Heart left ventricle (tissue), 16 donors: Measurements from ENCODE around the gene CD244. TPM values are rescaled to one million over a fixed set of nuclear protein-coding genes. Genes with fewer than 3 reads are reported as not detected.

Experiments used
- ATAC-seq, 4 donors: fragments of 200-7000 bp; cut with Tn5 transposase; one replicate each; pipeline ENCODE4 v1.9.1; 2020 to 2022; ENCODE audit warnings: moderate library complexity in 4 of 4, mild to moderate bottlenecking in 3 of 4, moderate number of reproducible peaks in 1 of 4
- DNase-seq, 5 donors: peaks; one replicate each; pipeline ENCODE4 v3.0.0-alpha.2; 2020
- H3K27ac ChIP-seq, 12 donors: fragments of 200-600 bp; sonication (generic) in 4 of 12; one replicate each; pipeline versions ENCODE4 v1.5.0 to v1.8.0; 2016 to 2022; ENCODE audit warnings: mild to moderate bottlenecking in 2 of 12
- H3K27me3 ChIP-seq, 9 donors: fragments of 200-600 bp; sonication (generic) in 2 of 9; one replicate each; pipeline versions ENCODE4 v1.5.1 to v1.8.0; 2016 to 2022; ENCODE audit warnings: mild to moderate bottlenecking in 3 of 9
- H3K36me3 ChIP-seq, 9 donors: fragments of 200-600 bp; sonication (generic) in 2 of 9; one replicate each; pipeline versions ENCODE4 v1.5.0 to v1.8.0; 2018 to 2022; ENCODE audit warnings: mild to moderate bottlenecking in 2 of 9
- H3K4me1 ChIP-seq, 12 donors: fragments of 200-600 bp; sonication (generic) in 4 of 12; one replicate each; pipeline versions ENCODE4 v1.5.0 to v1.8.0; 2016 to 2022; ENCODE audit warnings: mild to moderate bottlenecking in 3 of 12
- H3K4me3 ChIP-seq, 12 donors: fragments of 200-600 bp; sonication (generic) in 4 of 12; one replicate each; pipeline versions ENCODE4 v1.5.0 to v1.8.0; 2017 to 2022; ENCODE audit warnings: mild to moderate bottlenecking in 9 of 12, moderate library complexity in 4 of 12
- H3K9me3 ChIP-seq, 12 donors: fragments of 200-600 bp; sonication (generic) in 4 of 12; one replicate each; pipeline versions ENCODE4 v1.5.0 to v1.8.0; 2016 to 2022; ENCODE audit warnings: mild to moderate bottlenecking in 1 of 12
- CTCF ChIP-seq, 12 donors: fragments of 200-600 bp; sonication (generic) in 4 of 12; IDR thresholded peaks; one replicate each; pipeline versions ENCODE4 v1.5.0 to v1.8.0; 2018 to 2022; ENCODE audit warnings: antibody characterized with exemption in 12 of 12, mild to moderate bottlenecking in 5 of 12
- POLR2A ChIP-seq, 2 donors: fragments of 450-650 bp; IDR thresholded peaks; one replicate each; pipeline ENCODE4 v1.6.1; 2017; ENCODE audit warnings: antibody characterized with exemption in 2 of 2, mild to moderate bottlenecking in 2 of 2, moderate library complexity in 2 of 2
- WGBS, 4 donors: extraction: QIAGEN DNeasy Blood & Tissue Kit in 2 of 4; methylation state at CpG; one replicate each; pipeline versions ENCODE4 v1.1.5 to v1.1.7; 2013 to 2018; 5-methylcytosine and 5-hydroxymethylcytosine counted together
- intact Hi-C, 10 donors: fragments of 100-400 bp; cut with DNase I; formaldehyde crosslinking; loops; one replicate each; pipeline versions ENCODE4 v1.11.1 to v1.14.2; 2022
- polyA plus RNA-seq, 2 donors: library from polyadenylated mRNA; stranded (reverse); fragments of 200-250 nt; gene quantifications; one replicate each; pipeline ENCODE4 v1.2.3, GENCODE V29; 2013
- total RNA-seq, 9 donors: library from RNA; depleted of rRNA in 2 of 9; stranded (reverse); fragments of >200 nt in 2 of 9; fragmentation: NEBNext Ultra II Directional in 3 of 9; extraction: Animal tissue kit (Norgen Biotek cat#: 25700) in 3 of 9; gene quantifications; one replicate each; pipeline versions ENCODE4 v1.1.0 to v1.2.4, GENCODE V29; 2016 to 2023
- donor health status: ischemic (EF 13 %, LVEDD 7.1; RV severe dilation, severe dysfunction).
- donor health status: healthy with polysubstance abuse.
- donor health status: DM: no; HTN: yes; CAD: no.
- donor health status: DM: no; HTN: no; CAD: no.
- donor health status: ischemic (EF 25% LVEDD 6.9; RV normal size, moderate dysfunction).
- donor health status: ischemic (EF 25% LVEDD 5.7; RV mildly dilated, moderate dysfunction).
- donor health status: healthy.
- donor health status: DM: yes; HTN: yes; CAD: no.
- donor health status: ischemic (EF 35%, LVEDD 5.7; RV mildly dilated, moderate dysfunction).
- donor health status: nonischemic (EF 11% LVEDD 7.7; RV severe dilation, severe dysfunction).
- donor health status: DM: yes; HTN: yes; CAD: no.
- donor health status: PGD.
- donor health status: ischemic (EF 29% LVEDD 5.4; RV normal size, mild dysfunction).
- donor health status: nonischemic (EF 23%, LVEDD 6.1; RV moderate dilation, normal function).

Gene CD244
- total and polyA plus RNA-seq, 11 donors: 0.08 to 2.2 (median 0.29) TPM; not detected in 5

DNA sequence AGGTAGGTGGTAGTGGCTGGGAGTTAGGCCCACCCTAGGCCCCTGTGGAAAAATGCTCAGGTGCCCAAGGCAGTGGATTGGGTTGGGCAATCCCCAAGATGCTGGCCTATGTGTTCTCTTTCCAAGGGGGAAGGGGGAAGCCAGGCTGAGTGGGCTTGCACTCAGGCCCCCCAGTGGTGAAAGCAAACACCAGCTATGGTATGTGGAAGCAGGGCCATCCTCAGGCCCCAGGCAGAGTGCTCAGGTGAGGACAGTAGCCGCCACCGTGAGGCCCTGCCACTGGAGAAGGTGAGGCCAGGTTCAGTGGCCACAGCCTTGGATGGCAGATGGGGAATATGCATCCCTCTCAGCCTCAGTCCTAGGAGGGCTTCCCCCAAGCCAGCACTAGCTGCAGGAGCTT, 54.9 kb downstream of the CD244 start:
- Histone ChIP-seq H3K36me3 (no peaks in the 10 kb centered on the region), H3K27ac (no peak overlapping the region), H3K9me3 (peaks cover 0 to 27% (median 20%) of the 10 kb centered on the region in 12 donors), H3K4me3 (no peak overlapping the region), H3K27me3 (peaks cover 0 to 4% (median 0%) of the 10 kb centered on the region in 9 donors), H3K4me1 (no peaks in the 10 kb centered on the region)
- intact Hi-C loops: no loop called here
- ATAC-seq (no peak), DNase-seq (no peak)
- WGBS, 4 donors: 89 to 100% (median 92%) methylated on average over 2 of the region's 2 CpGs
- no peak for TF ChIP-seq CTCF (IDR thresholded peaks at IDR 0.05)
- no peak for TF ChIP-seq POLR2A (IDR thresholded peaks at IDR 0.05)

DNA sequence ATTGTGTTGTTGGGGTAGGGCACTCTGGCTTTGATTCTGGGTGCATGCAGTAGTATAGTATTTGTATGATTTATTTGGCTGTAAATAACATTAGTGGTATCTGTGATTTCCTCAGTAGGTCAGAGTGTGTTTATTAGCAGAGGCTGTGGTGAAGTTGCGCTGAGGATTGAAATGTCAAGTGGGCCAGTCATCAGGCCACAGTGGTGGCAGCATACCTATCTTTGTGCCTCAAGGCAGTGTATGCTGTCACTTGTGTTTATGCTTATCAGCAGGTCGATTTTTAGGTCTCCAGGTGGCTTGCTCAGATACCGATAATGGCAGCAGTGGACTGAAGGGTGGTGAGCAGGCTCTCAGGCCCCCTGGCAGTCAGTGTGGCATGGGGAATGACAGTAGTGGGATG, 55.4 kb downstream of the CD244 start:
- no peak for ATAC-seq

GRCh38 chr1:160806784-160807183, 55.9 kb downstream of the CD244 start:
- peaks cover 0 to 4% (median 0%) of the 10 kb centered on the region in 9 donors for H3K27me3 ChIP-seq
- no peak for DNase-seq
- intact Hi-C loops: no loop called here
- no peaks in the 10 kb centered on the region for H3K4me1 ChIP-seq
- no peak overlapping the region for H3K4me3 ChIP-seq
- peaks cover 0 to 27% (median 20%) of the 10 kb centered on the region in 12 donors for H3K9me3 ChIP-seq
- no peak for ATAC-seq
- H3K27ac ChIP-seq: no peak overlapping the region
- TF ChIP-seq CTCF (IDR thresholded peaks at IDR 0.05): no peak
- TF ChIP-seq POLR2A (IDR thresholded peaks at IDR 0.05): no peak
- H3K36me3 ChIP-seq: no peaks in the 10 kb centered on the region

More for the DNA sequence above, 55.4 kb downstream of the CD244 start:
- Histone ChIP-seq H3K27ac (no peak overlapping the region), H3K27me3 (peaks cover 0 to 4% (median 0%) of the 10 kb centered on the region in 9 donors), H3K4me3 (no peak overlapping the region), H3K4me1 (no peaks in the 10 kb centered on the region), H3K9me3 (peaks cover 0 to 27% (median 20%) of the 10 kb centered on the region in 12 donors), H3K36me3 (no peaks in the 10 kb centered on the region)
- WGBS, 4 donors: 48 to 74% (median 72%) methylated on average over 3 of the region's 3 CpGs
- TF ChIP-seq CTCF (IDR thresholded peaks at IDR 0.05) (no peak), POLR2A (IDR thresholded peaks at IDR 0.05) (no peak)
- no peak for DNase-seq
- intact Hi-C loops: no loop called here

DNA sequence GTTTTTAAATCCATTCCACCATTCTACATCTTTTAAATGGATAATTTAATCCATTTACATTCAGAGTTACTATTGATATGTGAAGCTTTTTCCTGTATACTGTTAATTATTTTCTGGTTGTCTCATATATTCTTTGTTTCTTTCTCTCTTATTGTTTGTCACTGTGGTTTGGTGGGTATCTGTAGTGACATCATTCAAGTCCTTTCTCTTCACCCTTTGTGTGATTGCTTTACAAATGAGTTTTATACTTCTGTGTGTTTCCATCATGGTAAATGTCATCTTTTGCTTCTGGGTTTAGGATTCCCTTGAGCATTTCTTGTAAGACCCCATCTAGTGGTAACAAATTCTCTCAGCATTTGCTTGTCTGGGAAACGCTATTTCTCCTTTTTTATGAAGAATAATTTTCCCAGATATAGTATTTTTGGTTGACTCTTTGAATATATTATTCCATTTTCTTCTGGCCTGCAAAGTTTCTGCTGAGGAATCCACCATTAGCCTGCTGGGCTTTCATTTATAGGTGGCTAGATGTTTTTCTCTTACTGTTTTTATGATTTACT, 56.5 kb downstream of the CD244 start:
- no peak overlapping the region for H3K27ac ChIP-seq
- WGBS, 4 donors: 70 to 75% (median 75%) methylated on average over 1 of the region's 1 CpG
- H3K9me3 ChIP-seq: peaks cover 0 to 27% (median 20%) of the 10 kb centered on the region in 12 donors
- no peak for ATAC-seq
- DNase-seq: no peak
- no peaks in the 10 kb centered on the region for H3K4me1 ChIP-seq
- peaks cover 0 to 4% (median 0%) of the 10 kb centered on the region in 9 donors for H3K27me3 ChIP-seq
- H3K4me3 ChIP-seq: no peak overlapping the region
- intact Hi-C loops: no loop called here
- no peaks in the 10 kb centered on the region for H3K36me3 ChIP-seq
- TF ChIP-seq POLR2A (IDR thresholded peaks at IDR 0.05) (no peak), CTCF (IDR thresholded peaks at IDR 0.05) (no peak)
